K562 (cell line): ENCODE measurements around the gene USP24. TPM values are rescaled to one million over a fixed set of nuclear protein-coding genes. Genes with fewer than 3 reads are reported as not detected.

Experiments used
- ATAC-seq: fragments of 200-7000 bp; cut with Tn5 transposase; 3 replicates; pipeline ENCODE4 v1.9.1; 2020; ENCODE audit warnings: moderate library complexity
- BruUV-seq: library from RNA; stranded (reverse); fragments of 400-500 nt; replicated peaks from 2 replicates; lab custom pipeline; 2021; lab: Mats Ljungman, UMichigan
- CTCF ChIA-PET: fragments of 300-600 bp; formaldehyde crosslinking; extraction: SDS; loops from one replicate; lab custom pipeline; 2021; ENCODE audit warnings: low intra/inter-chr PET ratio; lab: Yijun Ruan, JAX
- POLR2A ChIA-PET: fragments of 300-600, 350-650 bp; sonication (Branson Sonifier 250); formaldehyde crosslinking; extraction: SDS; loops from one replicate; lab custom pipeline; 2021; ENCODE audit warnings: antibody characterized with exemption, inconsistent platforms; lab: Yijun Ruan, JAX
- DNase-seq, 4 experiments: peaks; one replicate each; pipeline versions ENCODE4 v3.0.0 to v3.0.0-alpha.2; 2011 to 2018; ENCODE audit warnings: low spot score in 3 of 4, mixed read lengths in 3 of 4; ENCODE audit errors: extremely low read depth in 1 of 4
- FAIRE-seq: peaks from 2 replicates; lab custom pipeline; 2011; peaks lifted over from hg19 to GRCh38; lab: Jason Lieb, UNC
- H2AFZ ChIP-seq: 2 replicates; pipeline ENCODE4 v1.6.0; 2011; ENCODE audit warnings: low read depth, low read length, control low read depth, inconsistent platforms
- H3K27ac ChIP-seq: fragments of 200-600 bp; 3 replicates; pipeline ENCODE4 v1.8.0; 2011; ENCODE audit warnings: low read depth, mild to moderate bottlenecking, control low read depth, inconsistent platforms, low read length, moderate library complexity, mixed read lengths; ENCODE audit errors: extremely low read depth
- H3K27me3 ChIP-seq, 2 experiments: fragments of 300-600 bp in 1 of 2; 2 replicates in 1 of 2; 3 replicates in 1 of 2; pipeline versions ENCODE4 v1.6.0 to v1.8.0; 2011; ENCODE audit warnings: inconsistent platforms in 2 of 2, low read length in 2 of 2, mild to moderate bottlenecking in 1 of 2, mixed read lengths in 1 of 2, moderate library complexity in 1 of 2; ENCODE audit not compliant: control insufficient read depth in 2 of 2, insufficient read depth in 2 of 2
- H3K36me3 ChIP-seq: fragments of 300-600 bp; 3 replicates; pipeline ENCODE4 v1.8.0; 2011; ENCODE audit warnings: mild to moderate bottlenecking, low read length, inconsistent platforms; ENCODE audit not compliant: control insufficient read depth, insufficient read depth
- H3K4me1 ChIP-seq, 2 experiments: fragments of 200-600 bp in 1 of 2; replicated peaks in 1 of 2; 2 replicates in 1 of 2; 3 replicates in 1 of 2; pipeline versions ENCODE4 v1.5.1 to v1.8.0; 2011; ENCODE audit warnings: inconsistent platforms in 2 of 2, low read length in 2 of 2, mild to moderate bottlenecking in 1 of 2, mixed read lengths in 1 of 2, moderate library complexity in 1 of 2; ENCODE audit not compliant: control insufficient read depth in 2 of 2, insufficient read depth in 2 of 2
- H3K4me2 ChIP-seq: 2 replicates; pipeline ENCODE4 v1.6.1; 2011; ENCODE audit warnings: low read length, control low read depth, inconsistent platforms, mixed read lengths; ENCODE audit not compliant: insufficient read depth
- H3K4me3 ChIP-seq: fragments of 200-600 bp; sonication (generic), shearing (Covaris generic); 2 replicates; pipeline ENCODE4 v1.5.1; 2016; ENCODE audit warnings: control low read depth, inconsistent platforms
- H3K79me2 ChIP-seq: fragments of 200-600 bp; 3 replicates; pipeline ENCODE4 v1.8.0; 2011; ENCODE audit warnings: low read length, inconsistent platforms; ENCODE audit not compliant: control insufficient read depth, insufficient read depth
- H3K9ac ChIP-seq, 2 experiments: 2 replicates each; pipeline versions ENCODE4 v1.6.0 to v1.6.1; 2011; ENCODE audit warnings: low read depth in 2 of 2, low read length in 2 of 2, control low read depth in 1 of 2, inconsistent platforms in 1 of 2, mild to moderate bottlenecking in 1 of 2, mixed read lengths in 1 of 2; ENCODE audit not compliant: insufficient read depth in 1 of 2
- H3K9me1 ChIP-seq: one replicate; pipeline ENCODE4 v1.6.0; 2011; ENCODE audit warnings: inconsistent platforms, mild to moderate bottlenecking, low read length, moderate library complexity; ENCODE audit not compliant: control insufficient read depth, insufficient read depth
- H3K9me3 ChIP-seq: replicated peaks from 2 replicates; pipeline ENCODE4 v1.5.1; 2011; ENCODE audit warnings: low read depth, low read length, inconsistent platforms; ENCODE audit not compliant: control insufficient read depth, insufficient read depth
- H4K20me1 ChIP-seq: replicated peaks from 2 replicates; pipeline ENCODE4 v1.6.1; 2011; ENCODE audit warnings: low read length, inconsistent platforms, mixed read lengths; ENCODE audit not compliant: control insufficient read depth, insufficient read depth
- CBFB ChIP-seq: sonication (generic); formaldehyde crosslinking; IDR thresholded peaks from 2 replicates; pipeline ENCODE4 v1.4.0; 2020; ENCODE audit warnings: mild to moderate bottlenecking, missing genetic modification reagents
- CREB5 ChIP-seq: fragments of 250-450 bp; sonication (Bioruptor Pico); IDR thresholded peaks from 2 replicates; pipeline ENCODE4 v1.5.0; 2020; ENCODE audit warnings: mild to moderate bottlenecking
- ERF ChIP-seq: fragments of 450-650 bp; formaldehyde crosslinking; IDR thresholded peaks from 2 replicates; pipeline ENCODE4 v1.4.0; 2020; ENCODE audit warnings: mild to moderate bottlenecking, mixed read lengths
- GATA2 ChIP-seq: sonication (generic); formaldehyde crosslinking; IDR thresholded peaks from 2 replicates; pipeline ENCODE4 v1.4.0; 2020; ENCODE audit warnings: mild to moderate bottlenecking, missing genetic modification reagents
- HCFC1 ChIP-seq: IDR thresholded peaks from 2 replicates; pipeline ENCODE4 v1.6.1; 2012; ENCODE audit warnings: low read depth, low read length, improper control_type of control experiment
- KLF16 ChIP-seq: IDR thresholded peaks from 2 replicates; pipeline ENCODE4 v1.6.1; 2016; ENCODE audit warnings: antibody characterized with exemption
- MLX ChIP-seq, 2 experiments: fragments of 450-650 bp in 1 of 2; sonication (generic) in 1 of 2; formaldehyde crosslinking; conservative IDR thresholded peaks; 2 replicates each; pipeline versions ENCODE4 v1.4.0 to v1.8.1; 2020 to 2022; ENCODE audit warnings: mild to moderate bottlenecking in 1 of 2, missing genetic modification reagents in 1 of 2
- MYC ChIP-seq, 2 experiments: fragments of 250-450 bp in 1 of 2; sonication (Bioruptor Pico) in 1 of 2; IDR thresholded peaks; 2 replicates each; pipeline versions ENCODE4 v1.5.1 to v1.6.1; 2012 to 2021; ENCODE audit warnings: low read depth in 2 of 2, borderline replicate concordance in 1 of 2, improper control_type of control experiment in 1 of 2, low read length in 1 of 2, mild to moderate bottlenecking in 1 of 2, moderate library complexity in 1 of 2
- PURB ChIP-seq: sonication (generic); formaldehyde crosslinking; IDR thresholded peaks from 2 replicates; pipeline ENCODE4 v1.9.0; 2021; ENCODE audit warnings: low read depth, mild to moderate bottlenecking, missing genetic modification reagents
- RBM39 ChIP-seq: fragments of 200-400 bp; formaldehyde crosslinking; optimal IDR thresholded peaks from 2 replicates; pipeline ENCODE3; 2018; ENCODE audit warnings: low read depth, low read length
- TCF3 ChIP-seq: sonication (generic); formaldehyde crosslinking; IDR thresholded peaks from 2 replicates; pipeline ENCODE4 v1.4.0; 2020; ENCODE audit warnings: mild to moderate bottlenecking, missing genetic modification reagents
- ZBTB49 ChIP-seq: sonication (generic); formaldehyde crosslinking; IDR thresholded peaks from 2 replicates; pipeline ENCODE4 v1.8.0; 2022; ENCODE audit warnings: missing genetic modification reagents, mild to moderate bottlenecking, borderline replicate concordance
- ZNF24 ChIP-seq: fragments of 450-650 bp; IDR thresholded peaks from 2 replicates; pipeline ENCODE4 v1.6.1; 2016
- ZNF707 ChIP-seq: fragments of 250-450 bp; sonication (Bioruptor Pico); conservative IDR thresholded peaks from 2 replicates; pipeline ENCODE4 v1.8.0; 2022; ENCODE audit warnings: inconsistent platforms, mild to moderate bottlenecking, moderate library complexity
- WGBS: fragments of 100-300 bp; shearing (Covaris generic); methylation state at CpG from one replicate; pipeline ENCODE4 v1.1.6; 2016; ENCODE audit warnings: low coverage, mixed read lengths; ENCODE audit not compliant: insufficient coverage; ENCODE audit errors: missing lambda C conversion rate; 5-methylcytosine and 5-hydroxymethylcytosine counted together
- in situ Hi-C: fragments of 300-500 bp; cut with MboI; formaldehyde crosslinking; loops from 4 replicates; pipeline ENCODE4 v1.15.0; 2018; ENCODE audit warnings: inconsistent platforms, mixed read lengths
- intact Hi-C: fragments of 100-400 bp; cut with micrococcal nuclease; formaldehyde crosslinking; loops from 2 replicates; pipeline ENCODE4 v1.14.2; 2022
- polyA plus RNA-seq, 8 experiments: library from polyadenylated mRNA; depleted of rRNA in 4 of 8; stranded (reverse) in 5 of 8; unstranded in 3 of 8; fragments of >200 nt; fragmentation: Nextera tagmentation in 2 of 8; fragmentation: Illumina TruSeq in 1 of 8; extraction: Ambion mirVana in 2 of 8; extraction: Trizol in 1 of 8; gene quantifications; 2 replicates each; pipeline versions ENCODE4 v1.2.1 to v1.2.3, GENCODE V29; 2011 to 2014; ENCODE audit warnings: inconsistent platforms in 1 of 8, missing spikeins in 1 of 8
- total RNA-seq, 7 experiments: library from RNA; depleted of rRNA in 6 of 7; stranded (reverse); fragments of >200 nt in 6 of 7; fragmentation: Illumina TruSeq in 2 of 7; extraction: Trizol in 2 of 7; gene quantifications; 2 replicates each; pipeline versions ENCODE4 v1.2.1 to v1.2.3, GENCODE V29; 2011 to 2021; ENCODE audit warnings: low replicate concordance in 1 of 7

USP24 gene
- total and polyA plus RNA-seq, 9 of the 15 experiments (the other 6 are each of a cell fraction or from before 2014, with no cell fraction given), result 7.7 to 62.6 (median 36.8) TPM

GRCh38 chr1:55084257-55084656 is 130.9 kb downstream of the USP24 start:
- Histone ChIP-seq H3K9ac (no peak overlapping the region), H2AFZ (no peak overlapping the region), H3K36me3 (peaks cover 95% of the 10 kb centered on the region), H3K9me1 (no peaks in the 10 kb centered on the region), H3K4me1 (no peaks in the 10 kb centered on the region), H3K27me3 (no peaks in the 10 kb centered on the region), H3K79me2 (no peaks in the 10 kb centered on the region), H3K27ac (no peak overlapping the region), H3K4me3 (no peak overlapping the region), H3K4me2 (no peak overlapping the region), H4K20me1 (no peaks in the 10 kb centered on the region), H3K9me3 (no peaks in the 10 kb centered on the region)
- WGBS, result 89% methylated on average over 7 of the region's 7 CpGs
- no peak for ATAC-seq
- ChIA-PET POLR2A (interaction anchor here (0.8 kb wide), 1 partner anchor 34 kb away, joined by 3 read pairs; no protein-coding TSS in a partner anchor), CTCF (interaction anchor here (0.6 kb wide), 1 partner anchor 18 kb away, joined by 5 read pairs; no protein-coding TSS in a partner anchor)
- no TSS peak for BruUV-seq
- intact Hi-C loops, result no loop called here
- no peak for FAIRE-seq
- in situ Hi-C loops, result no loop called here
- no peak for TF ChIP-seq PURB (CRISPR knock-in tag)
- no peak for TF ChIP-seq HCFC1
- no peak for TF ChIP-seq ERF (CRISPR knock-in tag)
- TF ChIP-seq ZBTB49 (CRISPR knock-in tag), result no peak
- no peak for TF ChIP-seq MLX (CRISPR knock-in tag; conservative IDR thresholded peaks at IDR 0.05)
- TF ChIP-seq ZNF707 (CRISPR knock-in tag), result no peak
- no peak for TF ChIP-seq CBFB (CRISPR knock-in tag)
- TF ChIP-seq CREB5 (CRISPR knock-in tag), result no peak
- no peak for TF ChIP-seq TCF3
- no peak for TF ChIP-seq RBM39
- no peak for TF ChIP-seq GATA2 (CRISPR knock-in tag)
- no peak for TF ChIP-seq KLF16
- TF ChIP-seq MYC (IDR thresholded peaks at IDR 0.05; ENCODE audit: low read depth, low read length), result no peak
- TF ChIP-seq MYC (CRISPR knock-in tag; IDR thresholded peaks at IDR 0.05; ENCODE audit: borderline replicate concordance, low read depth), result no peak
- TF ChIP-seq ZNF24, result no peak
- no peak for DNase-seq
